Gastrocnemius medialis (tissue), 4 donors: ENCODE results near the gene ALOX12B.

Experiments used
- CTCF ChIP-seq, 5 experiments: fragments of 450-650 bp in 3 of 5; fragments of 200-600 bp in 2 of 5; sonication (generic) in 2 of 5; IDR thresholded peaks in 4 of 5; conservative IDR thresholded peaks in 1 of 5; 1 replicate in 4 of 5; 2 replicates in 1 of 5; pipeline ENCODE4 v1.5.1; 2016 to 2019; ENCODE audit warnings: antibody characterized with exemption in 5 of 5, mild to moderate bottlenecking in 3 of 5, moderate library complexity in 3 of 5
- POLR2A ChIP-seq, 2 donors: fragments of 450-650 bp; IDR thresholded peaks; one replicate each; pipeline ENCODE4 v1.6.1; 2017; ENCODE audit warnings: antibody characterized with exemption in 2 of 2, mild to moderate bottlenecking in 2 of 2, moderate library complexity in 2 of 2

DNA sequence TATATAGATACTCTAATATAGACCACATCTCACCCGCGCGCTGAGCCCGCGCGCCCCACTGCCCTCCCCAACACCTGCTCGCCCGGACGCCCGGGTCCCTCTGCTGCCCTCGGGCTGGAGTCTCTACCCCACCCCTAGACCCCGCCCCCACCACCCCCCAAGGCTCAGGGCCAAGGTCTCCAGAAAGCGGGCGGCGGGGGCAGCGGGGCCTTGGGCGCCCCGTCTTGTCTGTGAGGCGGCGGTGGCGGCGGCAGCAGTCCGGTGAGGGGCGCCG lies 33.8 kb upstream of the ALOX12B start:
- TF ChIP-seq CTCF (IDR thresholded peaks at IDR 0.05 in 4 of 5, conservative IDR thresholded peaks at IDR 0.05 in 1 of 5) (no peak), POLR2A (IDR thresholded peaks at IDR 0.05) (no peak)
